Left forelimb (tissue), 1 donor: ENCODE data around the gene CYP46A1.
"Not testable (repeated sequence)": the region's sequence is repeated elsewhere in the genome, so short reads cannot be mapped to it uniquely, and the experiment has no call there.

Source experiments
- DNase-seq: peaks from one replicate; pipeline ENCODE4 v3.0.0-alpha.2; 2018; ENCODE audit warnings: low spot score

CYP46A1 gene

DNA sequence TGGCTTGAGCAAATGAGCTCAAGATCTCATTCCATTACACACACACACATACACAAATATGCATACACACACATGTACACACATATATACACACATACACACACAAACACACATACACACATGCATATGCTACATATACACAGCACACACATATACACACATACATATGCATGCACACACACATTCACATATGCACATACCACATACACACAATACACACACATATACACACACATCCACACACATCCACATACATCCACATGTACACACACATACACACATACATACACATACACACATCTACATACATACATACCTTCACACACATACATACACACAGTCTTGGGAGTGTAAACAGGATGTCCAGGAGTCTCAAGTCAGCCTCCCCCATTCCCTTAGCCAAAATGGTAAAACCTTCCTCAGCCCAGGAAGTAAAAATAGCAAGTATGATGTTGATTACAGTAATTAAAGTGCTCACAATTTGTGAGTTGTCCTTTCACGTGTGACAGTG is 26.4 kb upstream of the CYP46A1 start:
- no peak for DNase-seq

- no peak for DNase-seq
These were observed 25.8 kb upstream of the CYP46A1 start for GRCh38 chr14:99658218-99658845.

DNA sequence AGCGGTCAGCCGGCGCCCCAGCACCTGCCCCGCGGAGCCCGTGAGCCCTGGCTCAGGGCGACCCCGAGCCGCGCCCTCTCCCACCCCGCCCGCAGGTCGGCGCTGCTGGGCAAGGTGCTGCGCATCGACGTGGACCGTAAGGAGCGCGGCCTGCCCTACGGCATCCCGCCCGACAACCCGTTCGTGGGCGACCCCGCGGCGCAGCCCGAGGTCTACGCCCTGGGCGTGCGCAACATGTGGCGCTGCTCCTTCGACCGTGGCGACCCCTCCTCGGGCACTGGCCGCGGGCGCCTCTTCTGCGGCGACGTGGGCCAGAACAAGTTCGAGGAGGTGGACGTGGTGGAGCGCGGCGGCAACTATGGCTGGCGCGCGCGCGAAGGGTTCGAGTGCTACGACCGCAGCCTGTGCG is 24.8 kb upstream of the CYP46A1 start:
- DNase-seq, result no peak

DNA sequence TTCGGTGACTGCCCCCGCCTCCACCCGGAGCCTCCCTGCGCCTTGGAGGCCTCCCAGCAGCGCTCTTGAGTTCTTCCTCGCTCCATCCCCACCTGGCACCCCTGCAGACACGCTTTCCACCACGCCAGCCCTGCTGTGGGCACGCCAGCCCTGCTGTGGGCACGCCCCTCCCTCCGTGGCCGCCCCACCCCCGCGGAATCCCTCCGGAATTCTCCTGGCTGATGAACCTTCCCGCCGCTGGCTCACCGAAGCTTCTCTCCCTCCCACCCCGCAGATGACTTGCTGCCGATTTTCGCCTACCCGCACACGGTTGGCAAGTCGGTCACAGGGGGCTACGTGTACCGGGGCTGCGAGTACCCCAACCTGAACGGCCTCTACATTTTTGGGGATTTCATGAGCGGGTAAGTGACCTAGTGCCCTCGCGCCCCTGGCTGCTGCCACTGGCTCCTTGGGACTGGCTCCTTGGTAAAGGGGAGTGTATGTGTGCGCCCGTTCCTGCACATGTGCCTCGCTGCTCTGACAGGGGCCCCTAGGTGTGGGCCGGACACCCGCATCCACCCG is 24.0 kb upstream of the CYP46A1 start:
- no peak for DNase-seq

DNA sequence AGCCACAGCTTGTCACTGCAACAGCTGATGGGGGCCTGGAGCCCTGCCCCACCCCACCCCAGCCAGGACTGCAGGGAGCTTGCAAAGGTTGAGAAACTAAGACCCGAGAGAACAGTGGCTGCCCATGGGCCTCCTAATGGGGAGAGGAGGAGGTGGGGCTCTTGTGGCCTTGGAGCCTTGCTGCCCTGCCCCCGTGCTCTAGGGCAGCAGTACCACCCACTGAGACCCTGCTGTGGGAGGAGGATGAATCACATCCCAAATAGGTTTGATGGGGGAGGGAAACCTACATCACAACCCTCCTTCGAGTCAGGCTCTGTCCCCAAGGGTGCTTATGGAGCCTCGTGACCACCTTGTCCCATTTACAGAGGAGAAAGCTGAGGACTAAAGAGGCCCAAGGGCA is 23.3 kb upstream of the CYP46A1 start:
- DNase-seq, result no peak

DNA sequence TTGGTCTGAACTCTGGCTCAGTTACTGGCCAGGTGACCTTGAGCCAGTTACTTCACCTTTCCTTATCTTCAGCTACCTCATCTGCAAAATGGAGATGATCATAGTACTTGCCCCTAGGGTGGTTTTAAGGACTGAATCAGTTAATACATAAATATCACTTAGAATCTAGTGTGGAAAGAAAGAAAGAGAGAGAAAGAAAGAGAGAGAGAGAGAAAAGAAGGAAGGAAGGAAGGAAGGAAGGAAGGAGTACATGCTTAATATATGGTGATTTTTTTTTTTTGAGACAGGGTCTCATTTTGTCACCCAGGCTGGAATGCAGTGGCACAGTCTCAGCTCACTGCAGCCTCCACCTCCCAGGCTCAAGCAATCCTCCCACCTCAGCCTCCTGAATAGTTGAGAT is 22.9 kb upstream of the CYP46A1 start:
- DNase-seq, result not testable (repeated sequence)

DNA sequence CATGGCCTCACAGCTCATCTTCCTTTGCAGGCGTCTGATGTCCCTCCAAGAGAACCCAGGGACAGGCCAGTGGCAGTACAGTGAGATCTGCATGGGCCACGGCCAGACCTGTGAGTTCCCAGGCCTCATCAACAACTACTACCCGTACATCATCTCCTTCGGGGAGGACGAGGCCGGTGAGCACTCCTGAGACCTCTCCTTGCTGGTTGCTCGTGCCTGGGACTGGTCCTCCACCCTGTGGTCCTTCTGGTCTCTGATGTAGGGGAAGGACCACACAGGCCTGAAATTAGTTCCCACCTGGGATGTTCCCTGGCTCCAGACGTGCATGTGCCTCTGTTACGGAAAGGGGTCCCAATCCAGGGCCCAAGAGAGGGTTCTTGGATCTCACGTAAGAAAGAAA is 21.3 kb upstream of the CYP46A1 start:
- DNase-seq, result no peak

- DNase-seq, result no peak
These were observed 20.6 kb upstream of the CYP46A1 start for GRCh38 chr14:99663386-99664057.

GRCh38 chr14:99664058-99664936 is 19.8 kb upstream of the CYP46A1 start:
- no peak for DNase-seq

GRCh38 chr14:99664937-99665273 is 19.2 kb upstream of the CYP46A1 start:
- DNase-seq, result no peak

DNA sequence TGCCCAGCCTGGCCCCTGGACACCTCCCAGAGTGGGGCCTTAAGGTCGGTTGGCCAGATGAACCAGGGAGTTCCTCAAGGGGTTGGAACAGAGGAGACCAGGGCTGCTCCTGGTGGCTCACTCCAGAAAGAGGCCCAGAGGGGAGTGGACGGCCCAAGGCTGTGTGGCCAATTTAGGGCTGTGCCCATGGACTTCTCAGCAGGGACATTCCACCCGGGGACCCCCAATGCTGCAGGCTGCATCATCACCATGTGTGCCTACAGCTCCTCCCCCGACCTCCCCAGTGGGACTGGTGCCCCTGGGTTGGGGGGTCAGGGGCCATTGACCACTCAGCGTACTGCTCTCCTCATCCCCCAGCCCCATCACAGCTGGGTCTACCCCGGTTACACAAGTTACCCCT is 17.6 kb upstream of the CYP46A1 start:
- no peak for DNase-seq

- no peak for DNase-seq
These were observed 17.1 kb upstream of the CYP46A1 start for GRCh38 chr14:99667045-99667444.

DNA sequence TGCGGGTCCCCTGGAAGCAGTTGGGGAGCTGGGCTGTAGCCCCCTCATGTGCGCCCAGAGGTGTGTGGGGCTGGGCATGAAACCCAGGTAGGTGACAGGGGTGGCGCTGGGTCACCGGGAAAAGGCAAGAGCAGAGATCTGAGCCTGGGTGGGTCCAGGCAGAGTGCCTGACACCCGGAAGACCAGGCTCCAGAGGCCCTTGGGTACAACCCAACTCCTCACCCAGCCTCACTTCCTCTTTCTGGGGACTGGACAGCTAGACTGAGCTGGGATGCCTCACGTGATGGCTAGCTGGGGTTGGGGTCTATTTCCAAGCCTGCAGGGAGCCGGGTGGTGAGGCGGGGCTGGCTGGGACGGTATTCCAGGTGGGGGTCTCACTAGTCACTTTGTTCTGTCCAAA is 16.3 kb upstream of the CYP46A1 start:
- no peak for DNase-seq

- no peak for DNase-seq
These were observed 15.5 kb upstream of the CYP46A1 start for GRCh38 chr14:99668307-99669295.

GRCh38 chr14:99670361-99671234 is 13.5 kb upstream of the CYP46A1 start:
- no peak for DNase-seq

GRCh38 chr14:99671235-99672224 is 12.6 kb upstream of the CYP46A1 start:
- DNase-seq, result no peak

DNA sequence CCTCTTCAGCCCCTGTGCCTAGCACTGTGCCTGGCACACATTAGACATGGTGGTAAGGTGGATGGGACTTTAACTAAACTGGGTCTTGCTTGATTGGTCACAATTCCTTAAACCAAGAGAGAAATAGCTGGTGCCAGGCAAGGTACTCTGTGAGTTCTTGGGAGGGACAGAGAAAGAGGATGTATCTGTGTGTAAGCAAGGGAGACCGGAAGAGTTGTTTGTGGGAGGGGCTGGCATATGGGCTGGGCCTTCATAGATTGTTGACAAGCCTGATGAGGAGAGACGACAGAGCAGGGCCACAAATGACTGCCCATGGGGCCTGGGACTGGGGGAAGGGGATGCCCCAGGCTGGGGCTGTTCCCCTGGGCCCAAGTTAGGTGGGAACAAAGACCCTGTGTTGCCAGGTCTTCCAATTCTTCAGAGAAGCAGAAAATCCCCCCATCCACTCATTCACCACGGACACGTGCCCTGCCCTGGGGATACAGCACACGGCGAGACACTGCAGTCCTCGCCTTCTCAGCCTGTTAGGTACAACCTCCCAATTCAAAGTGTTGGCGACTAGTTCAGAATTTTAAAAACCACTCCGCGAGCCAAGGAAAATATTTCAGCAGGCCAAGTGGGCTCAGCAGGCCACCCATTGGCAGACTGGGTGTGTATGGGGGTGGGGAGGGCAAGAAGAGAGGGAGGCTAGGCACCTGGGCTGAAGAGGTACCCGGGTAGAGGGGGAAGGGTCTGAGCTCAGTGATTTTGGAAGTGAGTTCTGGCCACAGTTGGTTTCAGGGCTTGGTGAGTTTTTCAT is 11.4 kb upstream of the CYP46A1 start:
- no peak for DNase-seq
